GM06990 (cell line): Measurements from ENCODE around the gene RARRES1.

Source experiments
- DNase-seq: peaks from one replicate; pipeline ENCODE4 v3.0.0-alpha.2; 2011; ENCODE audit not compliant: insufficient read length; ENCODE audit errors: extremely low read depth
- H3K27me3 ChIP-seq: replicated peaks from 2 replicates; pipeline ENCODE4 v1.6.0; 2011; ENCODE audit warnings: low read length; ENCODE audit not compliant: control insufficient read depth, insufficient read depth
- H3K36me3 ChIP-seq: 2 replicates; pipeline ENCODE4 v1.5.1; 2011; ENCODE audit warnings: low read length; ENCODE audit not compliant: control insufficient read depth, insufficient read depth
- H3K4me3 ChIP-seq: replicated peaks from 2 replicates; pipeline ENCODE4 v1.5.1; 2011; ENCODE audit warnings: low read depth, mild to moderate bottlenecking, control low read depth, low read length
- CTCF ChIP-seq: IDR thresholded peaks from 2 replicates; pipeline ENCODE4 v1.5.1; 2011; ENCODE audit warnings: low read length, control low read depth, mild to moderate bottlenecking, inconsistent platforms; ENCODE audit not compliant: insufficient read depth, poor library complexity, severe bottlenecking

The RARRES1 gene

GRCh38 chr3:158659454-158660237 is 72.6 kb downstream of the RARRES1 start:
- no peak for DNase-seq
- Histone ChIP-seq H3K36me3 (peaks cover 8% of the 10 kb centered on the region), H3K27me3 (no peaks in the 10 kb centered on the region), H3K4me3 (no peak overlapping the region)
- TF ChIP-seq CTCF, result peak; percentile 67

- no peak for DNase-seq
- no peak for TF ChIP-seq CTCF
- peaks cover 7% of the 10 kb centered on the region for H3K36me3 ChIP-seq
- H3K27me3 ChIP-seq, result no peaks in the 10 kb centered on the region
- H3K4me3 ChIP-seq, result no peak overlapping the region
These were observed 73.4 kb downstream of the RARRES1 start for GRCh38 chr3:158658889-158659288.

GRCh38 chr3:158652463-158652862 is 79.8 kb downstream of the RARRES1 start:
- DNase-seq, result no peak
- no peaks in the 10 kb centered on the region for H3K27me3 ChIP-seq
- H3K4me3 ChIP-seq, result no peak overlapping the region
- no peaks in the 10 kb centered on the region; the same call in none of the 2 replicates for H3K36me3 ChIP-seq
- TF ChIP-seq CTCF, result no peak

GRCh38 chr3:158651192-158651591 is 81.1 kb downstream of the RARRES1 start:
- no peak for DNase-seq
- TF ChIP-seq CTCF, result no peak
- H3K4me3 ChIP-seq, result no peak overlapping the region
- no peaks in the 10 kb centered on the region for H3K27me3 ChIP-seq
- no peaks in the 10 kb centered on the region; the same call in none of the 2 replicates for H3K36me3 ChIP-seq

- no peak for TF ChIP-seq CTCF
- Histone ChIP-seq H3K27me3 (no peaks in the 10 kb centered on the region), H3K4me3 (no peak overlapping the region), H3K36me3 (no peaks in the 10 kb centered on the region; the same call in 1 of the 2 replicates)
- no peak for DNase-seq
These were observed 82.5 kb downstream of the RARRES1 start for GRCh38 chr3:158649791-158650190.
